Right renal cortex interstitium (tissue), 3 donors: ENCODE measurements around the gene PPM1N. TPM values are rescaled to one million over a fixed set of nuclear protein-coding genes. Genes with fewer than 3 reads are reported as not detected.

Experiments used
- DNase-seq, 3 donors: peaks; one replicate each; pipeline ENCODE4 v3.0.0-alpha.2; 2013; ENCODE audit warnings: low read depth in 3 of 3, low spot score in 2 of 3
- polyA plus RNA-seq, 3 donors: library from polyadenylated mRNA; unstranded; fragments of 120-200 nt; gene quantifications; one replicate each; pipeline ENCODE4 v1.2.1, GENCODE V29; 2013; ENCODE audit not compliant: insufficient read length in 3 of 3

The PPM1N gene
- polyA plus RNA-seq, 3 donors, result 0.17 to 0.24 TPM; not detected in 1

- no peak for DNase-seq
These were observed 27.9 kb downstream of the PPM1N start for GRCh38 chr19:45526143-45526542.

GRCh38 chr19:45526971-45527370, 28.7 kb downstream of the PPM1N start:
- no peak for DNase-seq

- no peak for DNase-seq
These were observed 29.5 kb downstream of the PPM1N start for GRCh38 chr19:45527731-45528130.

- no peak for DNase-seq
These were observed 30.0 kb downstream of the PPM1N start for GRCh38 chr19:45528149-45528743.

- DNase-seq, result no peak
These were observed 30.6 kb downstream of the PPM1N start for GRCh38 chr19:45528744-45529419.

GRCh38 chr19:45529420-45529785, 31.2 kb downstream of the PPM1N start:
- no peak for DNase-seq

- no peak for DNase-seq
These were observed 33.1 kb downstream of the PPM1N start for GRCh38 chr19:45531349-45531748.

GRCh38 chr19:45539459-45539858, 41.2 kb downstream of the PPM1N start:
- no peak for DNase-seq

GRCh38 chr19:45542234-45542668, 44.0 kb downstream of the PPM1N start:
- DNase-seq, result no peak

GRCh38 chr19:45547211-45547770, 49.0 kb downstream of the PPM1N start:
- no peak for DNase-seq

GRCh38 chr19:45547965-45548609, 49.8 kb downstream of the PPM1N start:
- no peak for DNase-seq

Other genes starting within 250 kb of the PPM1N start
- gene MARK4, start 247.2 kb upstream of the PPM1N start, polyA plus RNA-seq, result 10 to 100 TPM; 38.3 to 41.9 (median 39.6) TPM
- gene CKM, start 175.6 kb upstream of the PPM1N start, polyA plus RNA-seq, result 1 to 10 TPM in 1 of 3 donors, under 1 TPM in 2; 0.57 to 1.7 (median 0.79) TPM
- 1 to 10 TPM in 2 of 3 donors, under 1 TPM in 1; 0.97 to 1.1 (median 1.1) TPM for gene KLC3, start 157.7 kb upstream of the PPM1N start, polyA plus RNA-seq
- 10 to 100 TPM; 27.7 to 34.3 (median 33.7) TPM for gene ERCC2, start 127.9 kb upstream of the PPM1N start, polyA plus RNA-seq
- gene PPP1R13L, start 93.4 kb upstream of the PPM1N start, polyA plus RNA-seq, result 1 to 10 TPM; 6.2 to 8.9 (median 6.5) TPM
- 1 to 10 TPM; 2.8 to 3.6 (median 3.1) TPM for gene POLR1G, start 91.8 kb upstream of the PPM1N start, polyA plus RNA-seq
- gene ERCC1, start 74.5 kb upstream of the PPM1N start, polyA plus RNA-seq, result 10 to 100 TPM; 62.5 to 68.7 (median 68.7) TPM
- 10 to 100 TPM; 14.3 to 88.2 (median 22.1) TPM for gene FOSB, start 30.4 kb upstream of the PPM1N start, polyA plus RNA-seq
- gene RTN2, start 1.4 kb upstream of the PPM1N start, polyA plus RNA-seq, result 10 to 100 TPM in 1 of 3 donors, 1 to 10 TPM in 2; 7.6 to 11.1 (median 9.0) TPM
- gene VASP, start 9.0 kb downstream of the PPM1N start, polyA plus RNA-seq, result 10 to 100 TPM; 45.6 to 49.3 (median 48.8) TPM
- 10 to 100 TPM in 2 of 3 donors, 1 to 10 TPM in 1; 9.7 to 12.0 (median 10.5) TPM for gene OPA3, start 86.4 kb downstream of the PPM1N start, polyA plus RNA-seq
- gene GPR4, start 103.8 kb downstream of the PPM1N start, polyA plus RNA-seq, result 1 to 10 TPM; 4.7 to 5.5 (median 4.9) TPM
- gene EML2, start 141.0 kb downstream of the PPM1N start, polyA plus RNA-seq, result 10 to 100 TPM; 17.1 to 20.6 (median 17.2) TPM
- under 1 TPM; 0.28 to 0.47 (median 0.43) TPM for gene GIPR, start 169.8 kb downstream of the PPM1N start, polyA plus RNA-seq
- gene SNRPD2, start 193.5 kb downstream of the PPM1N start, polyA plus RNA-seq, result 100 to 1,000 TPM; 326 to 373 (median 358) TPM
- 1 to 10 TPM; 7.1 to 7.6 (median 7.5) TPM for gene QPCTL, start 194.2 kb downstream of the PPM1N start, polyA plus RNA-seq
- gene FBXO46, start 232.5 kb downstream of the PPM1N start, polyA plus RNA-seq, result 10 to 100 TPM in 2 of 3 donors, 1 to 10 TPM in 1; 9.6 to 11.8 (median 11.7) TPM
- not detected for gene MEIOSIN, start 235.0 kb downstream of the PPM1N start, polyA plus RNA-seq